ENCODE measurements around the gene AFF3.
A peak's percentile ranks its signal among the peaks of the same experiment; 100 is the strongest.
"Not testable (repeated sequence)": the region's sequence is repeated elsewhere in the genome, so short reads cannot be mapped to it uniquely, and the experiment has no call there.

The AFF3 gene

GRCh38 chr2:100107440-100107839 lies 35.0 kb downstream of the AFF3 start:
- no peak for DNase-seq

- DNase-seq: no peak
Observed at GRCh38 chr2:100106460-100106859, 35.9 kb downstream of the AFF3 start.

GRCh38 chr2:100105678-100106054 lies 36.7 kb downstream of the AFF3 start:
- no peak for DNase-seq

- no peak for DNase-seq
Observed at GRCh38 chr2:100104718-100105677, 37.4 kb downstream of the AFF3 start.

GRCh38 chr2:100104265-100104664 lies 38.1 kb downstream of the AFF3 start:
- DNase-seq: not testable (repeated sequence)

GRCh38 chr2:100103527-100104252 lies 38.7 kb downstream of the AFF3 start:
- not testable (repeated sequence) for DNase-seq

GRCh38 chr2:100102466-100103180 lies 39.8 kb downstream of the AFF3 start:
- DNase-seq: not testable (repeated sequence)

GRCh38 chr2:100098855-100099254 lies 43.5 kb downstream of the AFF3 start:
- not testable (repeated sequence) for DNase-seq

GRCh38 chr2:100097611-100098294 lies 44.6 kb downstream of the AFF3 start:
- not testable (repeated sequence) for DNase-seq

- not testable (repeated sequence) for DNase-seq
Observed at GRCh38 chr2:100095845-100096244, 46.5 kb downstream of the AFF3 start.

GRCh38 chr2:100091807-100092206 lies 50.6 kb downstream of the AFF3 start:
- DNase-seq: not testable (repeated sequence)

- DNase-seq: not testable (repeated sequence)
Observed at GRCh38 chr2:100085744-100086143, 56.6 kb downstream of the AFF3 start.

GRCh38 chr2:100083421-100084216 lies 58.8 kb downstream of the AFF3 start:
- not testable (repeated sequence) for DNase-seq

GRCh38 chr2:100082302-100082978 lies 60.0 kb downstream of the AFF3 start:
- not testable (repeated sequence) for DNase-seq

GRCh38 chr2:100077935-100078334 lies 64.5 kb downstream of the AFF3 start:
- no peak for DNase-seq

GRCh38 chr2:100077456-100077855 lies 64.9 kb downstream of the AFF3 start:
- DNase-seq: peak; percentile 25

GRCh38 chr2:100075532-100075931 lies 66.9 kb downstream of the AFF3 start:
- DNase-seq: no peak

GRCh38 chr2:100073110-100073509 lies 69.3 kb downstream of the AFF3 start:
- DNase-seq: no peak

GRCh38 chr2:100072503-100072902 lies 69.9 kb downstream of the AFF3 start:
- DNase-seq: no peak

- DNase-seq: peak; percentile 7 to 30
Observed at GRCh38 chr2:100071335-100072043, 70.9 kb downstream of the AFF3 start.

Data from Kasumi-1 (cell line).